ENCODE data around the gene HP1BP3.

HP1BP3 gene

DNA sequence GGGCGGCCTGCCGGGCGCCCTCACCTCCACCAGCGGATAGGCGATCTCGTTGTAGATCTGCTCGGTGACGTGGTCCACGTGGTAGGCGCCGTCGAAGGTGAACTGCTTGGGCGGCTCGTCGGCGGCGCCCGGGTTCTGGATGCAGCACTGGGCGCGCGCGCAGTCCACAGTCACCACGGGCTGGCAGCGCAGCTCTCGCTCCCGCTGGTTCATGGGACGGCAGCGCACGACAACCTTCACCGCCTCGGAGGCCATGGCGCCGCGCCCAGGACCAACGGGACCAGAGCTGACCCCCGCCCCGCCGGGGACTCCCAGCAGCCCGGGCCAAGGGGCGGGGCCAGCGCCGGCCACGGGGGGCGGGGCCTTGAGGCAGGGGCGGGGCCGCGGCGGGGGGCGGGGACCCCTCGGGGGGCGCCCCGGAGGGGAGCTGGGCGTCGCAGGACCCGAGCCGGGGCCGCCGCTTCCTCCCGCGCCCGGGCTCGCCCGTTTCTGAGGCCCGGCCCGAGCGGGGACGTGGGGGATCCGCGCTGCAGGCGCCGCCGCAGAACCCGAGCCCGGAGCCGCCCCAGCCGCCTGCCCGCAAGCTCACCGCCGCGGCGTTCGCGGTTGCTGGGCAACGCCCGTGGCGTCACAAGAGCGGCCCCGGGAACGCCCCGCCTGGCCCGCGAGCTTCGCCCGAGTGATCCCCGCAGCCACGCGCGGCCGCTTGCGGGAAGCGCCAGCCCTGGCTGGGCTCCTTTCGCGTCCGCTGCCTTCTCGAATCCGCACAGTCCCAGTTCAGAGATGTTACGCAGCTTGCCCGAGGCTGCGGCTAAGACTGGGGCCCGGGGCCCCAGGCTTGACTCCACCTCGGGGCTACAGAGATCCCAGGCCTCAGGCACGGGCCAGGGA lies 69.4 kb downstream of the HP1BP3 start, which contains the start of gene KIF17:
Gene KIF17 (minus strand): TSS at position 556 of the 891 bp plus-strand sequence. CDS start 301 bp downstream, at position 255.
- Histone ChIP-seq H3K9ac (ENCODE audit: low read depth, low read length) (peak within 1 kb of the TSS; percentile 59), H3K4me1 (ENCODE audit: insufficient read depth, low read length) (0 out of 2 replicates have a peak, but pooled peaks cover 4% of the 10 kb centered on the region), H3K9me3 (ENCODE audit: control insufficient read depth, insufficient read depth, low read length) (no peaks in the 10 kb centered on the region), H3K36me3 (ENCODE audit: insufficient read depth, low read length) (no peaks in the 10 kb centered on the region)

DNA sequence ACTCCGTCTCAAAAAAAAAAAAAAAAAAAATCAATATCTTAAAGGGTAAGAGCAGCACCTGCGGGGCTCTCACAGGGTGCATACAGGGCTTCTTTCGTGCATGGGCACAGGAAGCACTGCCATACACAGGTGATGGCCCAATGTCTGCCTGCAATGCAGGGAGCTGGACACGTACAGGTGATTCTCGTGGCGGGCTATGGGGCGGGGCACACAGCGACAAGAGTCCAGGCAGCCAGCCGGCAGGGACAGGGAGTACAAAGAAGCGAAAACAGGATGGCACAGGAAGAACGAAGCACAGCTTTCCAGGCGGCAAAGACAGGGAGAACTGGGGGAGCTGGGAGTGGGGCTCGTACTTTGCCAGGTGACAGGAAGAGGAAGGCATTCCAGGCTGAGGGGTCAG lies 70.9 kb downstream of the HP1BP3 start:
- Histone ChIP-seq H3K9ac (ENCODE audit: low read depth, low read length) (no peak overlapping the region), H3K9me3 (ENCODE audit: control insufficient read depth, insufficient read depth, low read length) (no peaks in the 10 kb centered on the region), H3K36me3 (ENCODE audit: insufficient read depth, low read length) (no peaks in the 10 kb centered on the region), H3K4me1 (ENCODE audit: insufficient read depth, low read length) (0 out of 2 replicates have a peak, but pooled peaks cover 4% of the 10 kb centered on the region)

DNA sequence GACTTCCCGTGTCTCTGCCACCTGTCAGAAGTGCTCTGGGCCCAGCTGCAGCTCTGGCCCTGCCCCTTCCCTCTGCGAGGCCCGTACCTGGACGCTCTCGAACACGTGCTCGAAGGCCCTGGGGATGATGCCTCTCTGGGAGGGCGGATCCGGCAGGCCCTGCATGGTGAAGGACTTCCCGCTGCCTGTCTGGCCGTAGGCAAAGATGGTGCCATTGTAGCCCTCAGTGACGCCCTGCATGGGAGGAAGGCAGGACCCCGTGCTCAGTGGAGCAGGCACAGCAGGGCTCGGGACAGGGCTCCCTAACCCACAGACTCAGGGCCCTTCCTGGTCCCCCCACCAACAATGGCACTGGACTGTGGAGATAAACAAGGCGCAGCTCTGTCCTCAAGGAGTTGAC lies 71.7 kb downstream of the HP1BP3 start:
- Histone ChIP-seq H3K36me3 (ENCODE audit: insufficient read depth, low read length) (no peaks in the 10 kb centered on the region), H3K9ac (ENCODE audit: low read depth, low read length) (no peak overlapping the region)

DNA sequence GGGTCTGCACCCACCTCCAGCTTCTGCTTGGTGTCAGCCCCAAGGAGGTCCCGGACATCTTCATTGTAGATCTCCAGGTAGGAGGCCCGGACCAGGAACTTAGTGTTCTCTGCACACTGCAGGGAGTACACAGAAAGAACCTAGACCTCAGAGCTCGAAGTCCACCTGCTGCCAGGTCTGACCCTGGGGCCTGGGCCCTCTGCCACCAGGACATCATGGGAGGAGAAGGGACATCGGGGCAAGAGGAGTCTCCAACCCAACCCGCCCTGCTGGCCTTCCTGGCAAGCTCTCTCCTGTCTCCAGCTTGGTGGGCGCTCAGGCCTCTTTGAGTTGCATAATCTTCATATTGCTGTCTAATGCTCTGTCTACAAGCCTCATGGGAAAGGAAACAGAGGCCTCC lies 73.7 kb downstream of the HP1BP3 start:
- Histone ChIP-seq H3K36me3 (ENCODE audit: insufficient read depth, low read length) (no peaks in the 10 kb centered on the region), H3K9me3 (ENCODE audit: control insufficient read depth, insufficient read depth, low read length) (no peaks in the 10 kb centered on the region), H3K9ac (ENCODE audit: low read depth, low read length) (no peak overlapping the region), H3K4me1 (ENCODE audit: insufficient read depth, low read length) (0 out of 2 replicates have a peak, but pooled peaks cover 4% of the 10 kb centered on the region)

More for the DNA sequence above, 71.7 kb downstream of the HP1BP3 start:
- Histone ChIP-seq H3K4me1 (ENCODE audit: insufficient read depth, low read length) (0 out of 2 replicates have a peak, but pooled peaks cover 4% of the 10 kb centered on the region), H3K9me3 (ENCODE audit: control insufficient read depth, insufficient read depth, low read length) (no peaks in the 10 kb centered on the region)

GRCh38 chr1:20712215-20712577 lies 74.9 kb downstream of the HP1BP3 start:
- Histone ChIP-seq H3K4me1 (ENCODE audit: insufficient read depth, low read length) (0 out of 2 replicates have a peak, but pooled peaks cover 4% of the 10 kb centered on the region), H3K9ac (ENCODE audit: low read depth, low read length) (no peak overlapping the region), H3K9me3 (ENCODE audit: control insufficient read depth, insufficient read depth, low read length) (no peaks in the 10 kb centered on the region), H3K36me3 (ENCODE audit: insufficient read depth, low read length) (no peaks in the 10 kb centered on the region)

DNA sequence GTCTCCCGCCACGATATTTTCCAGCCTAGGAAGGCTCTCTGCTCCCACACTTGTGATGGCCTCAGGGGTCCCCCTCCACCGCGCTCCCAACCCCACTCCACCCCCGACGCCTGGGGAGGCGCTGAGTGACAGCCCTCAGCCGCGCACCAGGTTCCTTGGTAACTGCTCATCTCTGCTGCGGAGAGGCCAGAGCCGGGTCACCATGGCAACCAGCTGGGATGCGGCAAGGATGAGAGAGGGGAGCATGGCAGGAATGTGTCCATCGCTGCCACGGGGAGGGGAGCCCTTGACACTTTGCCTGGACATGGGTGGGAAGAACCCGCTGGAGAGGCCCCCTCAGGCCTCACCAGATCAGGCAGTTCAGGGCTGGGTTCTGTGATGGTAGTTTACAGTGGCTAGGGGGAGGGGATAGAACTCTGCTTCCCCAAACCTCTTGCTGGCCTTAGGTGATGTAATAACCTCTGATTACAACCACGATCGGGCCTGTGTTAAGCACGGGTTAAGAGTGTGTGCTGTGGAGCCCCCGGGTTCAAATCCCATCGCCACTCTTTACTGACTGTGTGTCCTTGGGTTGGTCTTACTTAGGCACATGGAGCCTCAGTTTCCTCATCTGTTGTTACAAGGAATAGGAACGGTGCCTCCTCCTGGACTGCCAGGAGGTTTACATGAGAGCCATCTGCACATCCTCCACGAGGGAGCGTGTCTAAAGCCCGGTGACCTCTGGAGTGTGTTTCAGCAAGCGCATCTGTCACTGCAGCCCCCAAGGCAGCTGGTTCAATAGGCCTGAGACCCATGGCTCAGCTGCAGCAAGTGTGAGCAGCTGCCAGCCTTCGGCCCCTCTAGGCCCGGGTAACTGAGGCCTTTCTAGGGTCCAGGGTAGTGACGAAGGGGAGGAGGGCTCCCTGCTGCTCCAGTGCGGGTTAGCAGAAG lies 75.6 kb downstream of the HP1BP3 start:
- Histone ChIP-seq H3K9ac (ENCODE audit: low read depth, low read length) (no peak overlapping the region), H3K4me1 (ENCODE audit: insufficient read depth, low read length) (0 out of 2 replicates have a peak, but pooled peaks cover 2% of the 10 kb centered on the region), H3K36me3 (ENCODE audit: insufficient read depth, low read length) (no peaks in the 10 kb centered on the region), H3K9me3 (ENCODE audit: control insufficient read depth, insufficient read depth, low read length) (no peaks in the 10 kb centered on the region)

DNA sequence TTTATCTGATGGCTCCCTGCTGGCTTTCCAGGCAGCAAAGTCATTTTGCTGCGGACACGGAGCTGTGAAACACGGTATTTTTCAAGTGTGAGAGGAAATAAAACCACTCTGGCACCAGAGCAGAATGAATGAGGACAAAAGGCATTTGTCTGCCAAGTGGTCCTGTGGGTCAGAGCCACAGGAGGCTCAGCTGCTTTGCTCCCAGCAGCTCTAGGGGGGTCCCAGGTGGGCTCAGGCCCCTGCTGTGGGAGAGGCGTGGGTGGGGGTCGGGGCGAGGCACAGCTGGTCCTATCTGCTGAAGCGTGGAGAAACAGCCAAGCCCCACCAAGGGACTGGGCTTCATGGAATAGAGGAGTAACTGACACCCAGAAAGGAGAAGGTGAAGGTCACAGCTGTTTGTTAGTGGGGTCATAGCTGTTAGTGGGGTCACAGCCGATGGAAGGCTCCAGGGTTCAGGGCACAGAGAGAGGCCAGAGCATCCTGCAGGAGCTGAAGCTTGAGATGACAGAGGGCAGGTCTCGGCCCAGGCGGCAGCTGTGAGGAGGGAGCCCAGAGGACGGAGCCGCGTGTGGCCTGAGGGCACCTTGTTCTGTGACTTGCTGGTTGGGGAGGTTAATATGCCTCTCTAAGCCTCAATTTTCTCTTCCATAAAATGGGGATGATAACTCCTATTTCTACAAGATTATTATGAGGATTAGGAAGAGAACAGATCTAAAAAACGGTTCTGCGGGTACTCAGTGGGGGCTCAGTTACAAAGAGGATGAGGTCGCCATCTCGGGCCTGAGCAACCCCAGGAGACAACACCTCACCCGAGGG lies 76.4 kb downstream of the HP1BP3 start:
- Histone ChIP-seq H3K36me3 (ENCODE audit: insufficient read depth, low read length) (no peaks in the 10 kb centered on the region), H3K9me3 (ENCODE audit: control insufficient read depth, insufficient read depth, low read length) (no peaks in the 10 kb centered on the region), H3K9ac (ENCODE audit: low read depth, low read length) (no peak overlapping the region), H3K4me1 (ENCODE audit: insufficient read depth, low read length) (no peaks in the 10 kb centered on the region)

GRCh38 chr1:20709868-20710267 lies 77.2 kb downstream of the HP1BP3 start:
- Histone ChIP-seq H3K9me3 (ENCODE audit: control insufficient read depth, insufficient read depth, low read length) (no peaks in the 10 kb centered on the region), H3K9ac (ENCODE audit: low read depth, low read length) (no peak overlapping the region), H3K4me1 (ENCODE audit: insufficient read depth, low read length) (no peaks in the 10 kb centered on the region), H3K36me3 (ENCODE audit: insufficient read depth, low read length) (no peaks in the 10 kb centered on the region)

- H3K9me3 ChIP-seq (ENCODE audit: control insufficient read depth, insufficient read depth, low read length), result no peaks in the 10 kb centered on the region
- no peaks in the 10 kb centered on the region for H3K36me3 ChIP-seq (ENCODE audit: insufficient read depth, low read length)
- H3K9ac ChIP-seq (ENCODE audit: low read depth, low read length), result no peak overlapping the region
- no peaks in the 10 kb centered on the region for H3K4me1 ChIP-seq (ENCODE audit: insufficient read depth, low read length)
These were observed 78.2 kb downstream of the HP1BP3 start for GRCh38 chr1:20708891-20709290.

DNA sequence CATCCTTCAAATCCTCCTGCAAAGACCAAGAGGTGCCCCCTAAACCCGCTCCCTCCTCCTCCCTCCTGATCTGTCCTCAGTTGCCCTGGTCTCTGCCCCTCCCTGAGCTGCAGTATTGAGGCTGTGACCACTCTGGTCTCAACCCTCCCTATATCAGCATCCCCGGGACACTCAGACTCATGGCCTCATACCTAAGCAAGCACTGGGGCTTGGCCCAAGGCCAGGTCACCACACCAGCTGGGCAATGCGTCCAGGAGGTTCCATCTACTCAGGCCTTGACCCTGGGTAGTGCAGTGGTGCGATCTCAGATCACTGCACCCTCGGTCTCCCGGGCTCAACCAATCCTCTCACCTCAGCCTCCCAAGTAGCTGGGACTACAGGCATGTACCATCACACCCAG lies 79.0 kb downstream of the HP1BP3 start:
- no peaks in the 10 kb centered on the region for H3K4me1 ChIP-seq (ENCODE audit: insufficient read depth, low read length)
- no peaks in the 10 kb centered on the region for H3K9me3 ChIP-seq (ENCODE audit: control insufficient read depth, insufficient read depth, low read length)
- no peaks in the 10 kb centered on the region for H3K36me3 ChIP-seq (ENCODE audit: insufficient read depth, low read length)
- no peak overlapping the region for H3K9ac ChIP-seq (ENCODE audit: low read depth, low read length)

DNA sequence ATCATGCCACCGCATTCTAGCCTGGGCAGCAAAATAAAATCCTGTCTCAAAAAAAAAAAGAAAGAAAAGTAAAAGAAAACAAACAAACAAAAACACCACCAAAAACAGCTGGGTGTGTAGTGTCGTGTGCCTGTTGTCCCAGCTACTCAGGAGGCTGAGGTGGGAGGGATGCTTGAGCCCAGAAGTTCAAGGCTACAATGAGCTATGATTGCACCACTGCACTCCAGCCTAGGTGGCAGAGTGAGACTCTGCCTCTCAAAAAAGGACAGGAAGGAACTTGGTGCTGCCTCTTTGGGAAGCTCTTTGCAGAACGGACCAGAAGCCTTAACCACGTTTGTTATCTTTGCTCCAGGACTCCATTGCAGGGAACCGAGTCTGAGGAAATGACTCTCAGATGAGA lies 80.3 kb downstream of the HP1BP3 start:
- H3K4me1 ChIP-seq (ENCODE audit: insufficient read depth, low read length), result no peaks in the 10 kb centered on the region
- no peaks in the 10 kb centered on the region for H3K36me3 ChIP-seq (ENCODE audit: insufficient read depth, low read length)
- H3K9ac ChIP-seq (ENCODE audit: low read depth, low read length), result no peak overlapping the region
- no peaks in the 10 kb centered on the region for H3K9me3 ChIP-seq (ENCODE audit: control insufficient read depth, insufficient read depth, low read length)

DNA sequence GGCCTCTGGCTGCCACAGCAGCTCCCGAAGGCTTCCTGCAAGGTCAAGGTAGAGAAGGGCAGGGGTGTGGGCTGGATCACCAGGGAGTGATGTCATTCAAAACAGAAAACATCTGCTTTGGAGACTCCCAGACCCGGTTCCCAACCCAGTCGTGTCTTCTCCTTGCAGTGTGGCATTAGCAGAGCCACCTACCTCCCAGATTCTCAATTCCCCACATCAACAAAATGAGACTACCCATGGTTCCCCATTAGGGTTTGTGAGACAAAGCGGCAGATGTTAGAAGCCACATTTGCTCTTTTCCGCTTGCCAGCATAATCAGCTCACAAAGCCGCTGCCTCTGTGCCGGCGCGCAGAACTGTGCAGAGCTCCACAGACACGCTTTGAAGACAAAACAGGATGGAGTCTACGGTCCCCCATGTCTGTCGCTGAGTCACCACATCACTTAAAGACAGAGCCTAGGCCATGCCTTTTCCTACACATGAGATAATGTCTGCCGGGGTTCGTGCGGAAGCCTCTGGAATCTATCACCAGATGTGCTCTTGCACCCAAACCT lies 81.8 kb downstream of the HP1BP3 start:
- Histone ChIP-seq H3K4me1 (ENCODE audit: insufficient read depth, low read length) (no peaks in the 10 kb centered on the region), H3K9ac (ENCODE audit: low read depth, low read length) (no peak overlapping the region), H3K9me3 (ENCODE audit: control insufficient read depth, insufficient read depth, low read length) (no peaks in the 10 kb centered on the region), H3K36me3 (ENCODE audit: insufficient read depth, low read length) (no peaks in the 10 kb centered on the region)

DNA sequence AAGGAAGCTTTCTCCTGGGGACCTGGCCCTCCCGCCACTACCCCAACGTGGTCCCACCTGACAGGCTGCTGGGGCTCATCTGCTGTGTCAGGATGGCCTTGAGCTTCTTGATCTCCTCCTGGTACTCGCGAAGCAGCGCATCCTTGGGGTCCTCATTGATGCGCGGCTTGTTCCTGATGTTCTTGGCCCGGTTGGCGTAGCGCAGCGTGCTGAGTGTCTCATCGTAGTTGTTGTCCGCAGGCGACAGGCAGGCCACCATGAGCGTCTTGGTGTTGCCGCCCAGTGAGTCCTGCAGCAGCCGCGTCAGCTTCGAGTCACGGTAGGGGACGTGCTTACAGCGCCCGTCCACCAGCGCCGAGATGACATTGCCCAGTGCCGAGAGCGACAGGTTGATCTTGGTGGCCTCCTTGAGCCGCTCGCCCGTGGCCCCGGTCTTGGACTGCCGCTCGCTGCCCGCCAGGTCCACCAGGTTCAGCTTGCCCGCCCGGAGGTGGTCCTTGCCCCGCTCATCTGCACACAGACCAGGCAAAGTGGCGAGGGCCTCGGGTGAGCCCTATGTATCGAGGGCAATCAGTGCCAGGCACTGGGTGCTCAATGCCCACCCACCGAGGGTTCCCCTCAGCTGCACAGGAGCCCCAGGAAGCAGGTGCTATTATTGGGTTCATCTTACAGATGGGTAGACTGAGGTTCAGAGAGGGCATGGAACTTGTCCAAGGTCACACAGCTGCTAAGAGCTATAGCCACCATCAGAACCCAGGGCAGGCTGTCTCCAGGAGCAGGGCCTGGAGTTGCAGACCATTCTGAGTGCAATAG lies 82.5 kb downstream of the HP1BP3 start:
- H3K36me3 ChIP-seq (ENCODE audit: insufficient read depth, low read length), result no peaks in the 10 kb centered on the region
- H3K9me3 ChIP-seq (ENCODE audit: control insufficient read depth, insufficient read depth, low read length), result no peaks in the 10 kb centered on the region
- H3K4me1 ChIP-seq (ENCODE audit: insufficient read depth, low read length), result peaks cover 3% of the 10 kb centered on the region; the same call in 1 of the 2 replicates
- no peak overlapping the region for H3K9ac ChIP-seq (ENCODE audit: low read depth, low read length)
